ENCODE results near the gene WDR88.

GRCh38 chr19:33176670-33177416, 44.9 kb downstream of the WDR88 start:
- TF ChIP-seq CTCF (IDR thresholded peaks at IDR 0.05) = no peak
- TF ChIP-seq POLR2A (IDR thresholded peaks at IDR 0.05) = no peak
